ENCODE data around the gene B9D2.

The B9D2 gene

DNA sequence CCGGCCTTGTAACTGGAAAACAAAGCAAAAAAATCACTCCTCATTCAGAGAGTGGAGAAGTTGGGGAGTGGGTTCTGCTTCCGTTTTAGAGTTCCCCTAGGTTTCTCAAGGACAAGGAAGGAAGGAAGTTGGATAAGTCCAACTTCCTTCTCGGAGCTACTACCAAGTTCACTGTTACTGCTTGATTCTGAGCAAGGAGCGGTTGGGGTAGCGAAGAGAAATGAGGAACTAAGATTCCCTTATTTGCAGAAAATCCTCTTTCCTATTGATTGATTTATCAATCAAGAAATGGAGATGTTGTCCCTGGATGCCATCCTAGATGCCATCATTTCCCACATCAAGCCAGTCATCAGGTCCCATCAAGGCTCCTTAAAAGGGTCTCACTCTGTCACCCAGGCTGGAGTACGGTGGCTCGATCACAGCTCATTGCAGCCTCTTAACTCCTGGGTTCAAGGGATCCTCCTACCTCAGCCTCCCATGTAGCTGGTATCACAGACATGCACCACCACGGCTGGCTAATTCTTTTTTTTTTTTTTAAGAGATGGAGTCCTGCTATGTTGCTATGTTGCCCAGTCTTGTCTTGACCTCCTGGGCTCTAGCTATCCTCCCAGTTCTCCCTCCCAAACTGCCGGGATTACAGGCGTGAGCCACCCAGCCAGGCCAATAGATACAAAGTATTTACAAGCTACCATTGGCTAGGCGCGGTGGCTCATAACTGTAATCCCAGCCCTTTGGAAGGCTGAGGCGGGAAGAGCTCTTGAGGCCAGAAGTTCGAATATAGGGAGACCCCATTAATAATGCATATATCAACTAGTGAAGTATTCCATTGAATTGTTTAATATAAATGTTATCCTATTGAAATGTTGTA is 809 bp upstream of the B9D2 start (continued):
- no peak for TF ChIP-seq ZNF580 (tag by site-specific recombination; IDR thresholded peaks at IDR 0.05)
- no peak for TF ChIP-seq ZNF132 (tag by site-specific recombination; IDR thresholded peaks at IDR 0.05; ENCODE audit: borderline replicate concordance)
- TF ChIP-seq ZNF624 (tag by site-specific recombination; IDR thresholded peaks at IDR 0.05): no peak
- no peak for TF ChIP-seq ZNF266 (tag by site-specific recombination; IDR thresholded peaks at IDR 0.05; ENCODE audit: low read depth)
- no peak for TF ChIP-seq TRIM28 (IDR thresholded peaks at IDR 0.05; ENCODE audit: borderline replicate concordance, low read length)

GRCh38 chr19:41363371-41363752 is 587 bp downstream of the B9D2 start:
- H3K27ac ChIP-seq (ENCODE audit: extremely low read depth, low read depth, low read length): peak overlapping the region; percentile 74; the same call in 1 of the 2 replicates

More at GRCh38 chr19:41363371-41363752, 587 bp downstream of the B9D2 start:
- 0 out of 2 replicates have a peak, but pooled peaks cover 5% of the 10 kb centered on the region for H3K4me1 ChIP-seq (ENCODE audit: control insufficient read depth, insufficient read depth, low read length)
- CTCF ChIA-PET: interaction anchor here (1.1 to 5.3 kb wide), 6 partner anchors 10 to 814 kb away, joined by 3 to 64 read pairs (median 4); partner anchors contain the start of genes TGFB1 and TMEM91
- H3K36me3 ChIP-seq (ENCODE audit: control insufficient read depth in 2 of 2, insufficient read depth in 1 of 2, low read length in 2 of 2): no peaks in the 10 kb centered on the region; a peak in 1 of 3 replicates
- POLR2A ChIA-PET: interaction anchor here (0.6 to 4.7 kb wide), 29 partner anchors 8 to 793 kb away, joined by 3 to 73 read pairs (median 6); partner anchors contain the start of genes B3GNT8, BCKDHA, DMAC2 and ERICH4
- peak overlapping the region; percentile 72 for H3K4me3 ChIP-seq (ENCODE audit: low read depth, low read length)
- no peak for TF ChIP-seq ZFP41 (tag by site-specific recombination; IDR thresholded peaks at IDR 0.05; ENCODE audit: borderline replicate concordance)
- 0 out of 2 replicates have a peak, but pooled peaks have one; percentile 28 for TF ChIP-seq SCRT1 (tag by site-specific recombination; IDR thresholded peaks at IDR 0.05; ENCODE audit: borderline replicate concordance)
- TF ChIP-seq ZNF623 (tag by site-specific recombination; IDR thresholded peaks at IDR 0.05): 0 out of 2 replicates have a peak, but pooled peaks have one; percentile 17
- peak; percentile 60; the same call in 1 of the 2 replicates for TF ChIP-seq SCRT2 (tag by site-specific recombination; IDR thresholded peaks at IDR 0.05)
- no peak for TF ChIP-seq ZNF473 (tag by site-specific recombination; IDR thresholded peaks at IDR 0.05)
- TF ChIP-seq ZBTB48 (tag by site-specific recombination; IDR thresholded peaks at IDR 0.05): 0 out of 2 replicates have a peak, but pooled peaks have one; percentile 28
- TF ChIP-seq, protein P1, sequence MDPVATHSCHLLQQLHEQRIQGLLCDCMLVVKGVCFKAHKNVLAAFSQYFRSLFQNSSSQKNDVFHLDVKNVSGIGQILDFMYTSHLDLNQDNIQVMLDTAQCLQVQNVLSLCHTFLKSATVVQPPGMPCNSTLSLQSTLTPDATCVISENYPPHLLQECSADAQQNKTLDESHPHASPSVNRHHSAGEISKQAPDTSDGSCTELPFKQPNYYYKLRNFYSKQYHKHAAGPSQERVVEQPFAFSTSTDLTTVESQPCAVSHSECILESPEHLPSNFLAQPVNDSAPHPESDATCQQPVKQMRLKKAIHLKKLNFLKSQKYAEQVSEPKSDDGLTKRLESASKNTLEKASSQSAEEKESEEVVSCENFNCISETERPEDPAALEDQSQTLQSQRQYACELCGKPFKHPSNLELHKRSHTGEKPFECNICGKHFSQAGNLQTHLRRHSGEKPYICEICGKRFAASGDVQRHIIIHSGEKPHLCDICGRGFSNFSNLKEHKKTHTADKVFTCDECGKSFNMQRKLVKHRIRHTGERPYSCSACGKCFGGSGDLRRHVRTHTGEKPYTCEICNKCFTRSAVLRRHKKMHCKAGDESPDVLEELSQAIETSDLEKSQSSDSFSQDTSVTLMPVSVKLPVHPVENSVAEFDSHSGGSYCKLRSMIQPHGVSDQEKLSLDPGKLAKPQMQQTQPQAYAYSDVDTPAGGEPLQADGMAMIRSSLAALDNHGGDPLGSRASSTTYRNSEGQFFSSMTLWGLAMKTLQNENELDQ (tag by site-specific recombination; IDR thresholded peaks at IDR 0.05; ENCODE audit: low read depth): no peak
- TF ChIP-seq, protein P2, sequence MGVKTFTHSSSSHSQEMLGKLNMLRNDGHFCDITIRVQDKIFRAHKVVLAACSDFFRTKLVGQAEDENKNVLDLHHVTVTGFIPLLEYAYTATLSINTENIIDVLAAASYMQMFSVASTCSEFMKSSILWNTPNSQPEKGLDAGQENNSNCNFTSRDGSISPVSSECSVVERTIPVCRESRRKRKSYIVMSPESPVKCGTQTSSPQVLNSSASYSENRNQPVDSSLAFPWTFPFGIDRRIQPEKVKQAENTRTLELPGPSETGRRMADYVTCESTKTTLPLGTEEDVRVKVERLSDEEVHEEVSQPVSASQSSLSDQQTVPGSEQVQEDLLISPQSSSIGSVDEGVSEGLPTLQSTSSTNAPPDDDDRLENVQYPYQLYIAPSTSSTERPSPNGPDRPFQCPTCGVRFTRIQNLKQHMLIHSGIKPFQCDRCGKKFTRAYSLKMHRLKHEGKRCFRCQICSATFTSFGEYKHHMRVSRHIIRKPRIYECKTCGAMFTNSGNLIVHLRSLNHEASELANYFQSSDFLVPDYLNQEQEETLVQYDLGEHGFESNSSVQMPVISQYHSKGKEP (tag by site-specific recombination; IDR thresholded peaks at IDR 0.05): 0 out of 2 replicates have a peak, but pooled peaks have one; percentile 13
- 0 out of 2 replicates have a peak, but pooled peaks have one; percentile 10 for TF ChIP-seq ZBTB7A (tag by site-specific recombination; IDR thresholded peaks at IDR 0.05; ENCODE audit: low read depth)
- TF ChIP-seq, protein P3, sequence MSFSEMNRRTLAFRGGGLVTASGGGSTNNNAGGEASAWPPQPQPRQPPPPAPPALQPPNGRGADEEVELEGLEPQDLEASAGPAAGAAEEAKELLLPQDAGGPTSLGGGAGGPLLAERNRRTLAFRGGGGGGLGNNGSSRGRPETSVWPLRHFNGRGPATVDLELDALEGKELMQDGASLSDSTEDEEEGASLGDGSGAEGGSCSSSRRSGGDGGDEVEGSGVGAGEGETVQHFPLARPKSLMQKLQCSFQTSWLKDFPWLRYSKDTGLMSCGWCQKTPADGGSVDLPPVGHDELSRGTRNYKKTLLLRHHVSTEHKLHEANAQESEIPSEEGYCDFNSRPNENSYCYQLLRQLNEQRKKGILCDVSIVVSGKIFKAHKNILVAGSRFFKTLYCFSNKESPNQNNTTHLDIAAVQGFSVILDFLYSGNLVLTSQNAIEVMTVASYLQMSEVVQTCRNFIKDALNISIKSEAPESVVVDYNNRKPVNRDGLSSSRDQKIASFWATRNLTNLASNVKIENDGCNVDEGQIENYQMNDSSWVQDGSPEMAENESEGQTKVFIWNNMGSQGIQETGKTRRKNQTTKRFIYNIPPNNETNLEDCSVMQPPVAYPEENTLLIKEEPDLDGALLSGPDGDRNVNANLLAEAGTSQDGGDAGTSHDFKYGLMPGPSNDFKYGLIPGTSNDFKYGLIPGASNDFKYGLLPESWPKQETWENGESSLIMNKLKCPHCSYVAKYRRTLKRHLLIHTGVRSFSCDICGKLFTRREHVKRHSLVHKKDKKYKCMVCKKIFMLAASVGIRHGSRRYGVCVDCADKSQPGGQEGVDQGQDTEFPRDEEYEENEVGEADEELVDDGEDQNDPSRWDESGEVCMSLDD (tag by site-specific recombination; IDR thresholded peaks at IDR 0.05): peak; percentile 78
- H3K9me3 ChIP-seq (ENCODE audit: control insufficient read depth, insufficient read depth, low read depth, low read length): no peaks in the 10 kb centered on the region
